ENCODE measurements around the gene CACNA1I.
A peak's percentile ranks its signal among the peaks of the same experiment; 100 is the strongest.

Gene CACNA1I

DNA sequence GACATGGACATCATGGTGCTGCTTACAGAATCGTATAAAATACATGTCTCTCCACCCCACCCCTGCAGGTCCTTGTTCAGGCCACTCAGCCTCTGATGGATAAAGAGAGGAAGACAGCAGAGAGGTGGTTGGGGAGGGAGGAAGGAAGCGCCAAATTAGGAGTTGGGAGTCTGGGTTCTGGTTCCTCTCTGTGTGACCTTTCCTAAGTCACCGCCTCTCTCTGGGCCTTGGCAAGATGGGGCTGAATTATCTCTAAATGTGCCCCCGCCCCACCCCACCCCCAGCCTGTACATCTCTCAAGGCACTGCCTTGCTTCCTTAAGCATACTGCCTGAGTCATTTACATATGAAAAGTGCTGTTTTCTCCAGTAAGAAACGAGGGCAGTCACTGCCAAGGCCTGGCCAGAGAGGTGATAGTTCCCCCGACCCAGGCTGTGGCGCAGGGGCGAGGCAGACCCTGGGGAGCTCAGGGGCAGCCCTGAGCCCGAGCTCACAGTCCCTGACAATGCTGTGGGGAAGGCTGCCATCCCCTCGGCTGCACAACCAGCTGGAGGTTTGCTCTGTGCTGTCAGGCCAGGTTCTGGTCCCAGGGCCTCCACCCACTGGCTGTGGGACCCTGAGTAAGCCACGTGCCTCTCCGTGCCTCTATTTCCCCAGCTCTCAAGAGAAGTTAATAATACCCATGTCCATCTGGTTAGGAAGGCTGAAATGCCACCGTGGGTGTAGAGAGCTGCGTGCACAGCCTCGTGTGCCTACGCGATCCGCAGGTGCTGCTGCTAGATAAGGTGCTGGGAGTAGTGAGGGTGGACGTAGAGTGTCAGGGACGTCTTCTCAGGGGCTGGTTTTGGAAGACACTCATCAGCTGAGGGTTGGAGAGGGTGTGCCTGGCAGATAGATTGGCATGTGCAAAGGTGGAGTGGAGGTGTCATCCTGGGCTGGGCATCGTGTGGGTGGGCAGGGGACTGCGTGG, 55.3 kb downstream of the CACNA1I start:
- DNase-seq (ENCODE audit: low read depth), result no peak

GRCh38 chr22:39627208-39627607, 56.7 kb downstream of the CACNA1I start:
- no peak for DNase-seq (ENCODE audit: low read depth)

DNA sequence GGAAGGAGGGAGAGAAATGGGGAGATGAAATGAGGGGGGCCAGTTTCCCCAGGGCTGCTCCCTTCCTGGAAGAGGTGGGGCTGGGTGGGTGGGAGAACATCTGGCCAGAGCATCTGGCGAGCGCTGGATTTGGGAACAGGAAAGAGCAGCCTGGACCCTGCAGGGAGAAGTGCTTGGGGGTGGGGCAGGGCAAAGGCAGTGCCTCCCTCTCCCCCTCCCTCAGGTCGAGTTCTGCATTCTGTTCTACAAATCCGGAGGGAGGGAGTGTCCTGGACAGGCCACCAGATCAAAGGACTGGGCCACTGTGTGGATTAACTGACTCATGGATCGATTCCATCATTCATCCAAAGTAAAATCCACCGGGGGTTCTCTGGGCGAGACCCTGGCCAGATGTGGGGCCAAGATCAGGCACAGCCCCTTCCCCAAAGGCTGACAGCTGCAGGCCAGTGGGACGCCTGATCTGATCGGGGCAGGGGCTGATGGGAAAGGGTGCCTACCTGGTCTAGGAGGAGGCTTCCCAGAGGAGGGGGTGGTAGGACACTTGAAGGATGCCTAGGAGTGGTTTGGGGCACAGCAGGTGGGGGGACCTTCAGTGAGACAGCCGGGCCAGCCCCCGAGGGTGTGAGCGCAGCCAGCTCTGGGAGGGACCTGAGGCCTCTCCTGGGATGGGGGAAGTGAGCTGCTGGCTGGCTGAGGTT, 57.5 kb downstream of the CACNA1I start:
- DNase-seq (ENCODE audit: low read depth), result no peak

DNA sequence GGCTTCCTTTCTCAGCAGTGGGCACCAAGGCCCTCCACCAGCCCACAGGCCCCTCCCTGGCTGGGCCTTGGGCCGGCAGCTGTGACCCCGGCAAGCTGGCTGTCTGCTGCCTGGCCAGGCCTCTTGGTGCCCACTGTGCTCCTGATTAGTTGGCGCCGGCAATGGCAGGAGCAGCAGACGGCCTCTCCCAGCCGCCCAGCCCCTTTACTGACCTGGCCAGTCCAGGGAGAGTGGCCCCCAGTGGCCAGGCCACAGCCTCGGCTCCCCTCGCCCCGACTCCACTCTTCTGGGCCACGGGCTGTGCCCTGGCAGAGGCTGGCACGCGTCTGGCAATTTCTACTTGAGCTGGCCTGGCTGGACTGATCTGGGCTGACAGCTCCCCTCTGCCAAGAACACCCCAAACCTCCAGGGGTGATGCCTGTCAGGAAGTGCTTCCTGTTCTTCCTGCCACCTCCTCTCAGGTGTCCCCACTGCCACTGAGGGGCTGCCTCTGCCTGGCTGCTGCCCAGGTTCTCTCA, 58.1 kb downstream of the CACNA1I start:
- DNase-seq (ENCODE audit: low read depth), result no peak

DNA sequence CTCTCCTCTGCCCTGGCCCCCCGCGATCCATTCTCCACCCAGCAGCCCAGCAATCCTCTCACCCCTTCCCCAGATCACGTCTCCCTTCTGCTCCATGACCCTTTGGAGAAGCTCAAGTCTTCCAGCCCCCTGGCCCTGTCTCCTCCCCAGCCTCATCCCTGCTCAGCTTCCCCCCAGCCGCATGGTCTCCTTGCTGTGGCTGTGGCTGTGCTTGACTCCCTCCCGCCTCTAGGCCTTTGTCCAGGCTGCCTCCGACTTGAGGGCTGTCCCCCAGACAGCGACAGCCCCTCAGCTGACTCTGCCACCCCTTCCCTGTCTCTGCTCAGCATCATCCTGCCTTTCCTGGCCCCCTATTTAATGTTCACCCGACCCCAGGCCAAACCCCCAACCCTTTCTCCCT, 59.3 kb downstream of the CACNA1I start:
- no peak for DNase-seq (ENCODE audit: low read depth)

GRCh38 chr22:39630721-39631120, 60.2 kb downstream of the CACNA1I start:
- no peak for DNase-seq (ENCODE audit: low read depth)

- DNase-seq (ENCODE audit: low read depth), result no peak
Observed at GRCh38 chr22:39631381-39632286, 61.1 kb downstream of the CACNA1I start.

GRCh38 chr22:39634530-39635405, 64.2 kb downstream of the CACNA1I start:
- DNase-seq (ENCODE audit: low read depth), result peak; percentile 51

DNA sequence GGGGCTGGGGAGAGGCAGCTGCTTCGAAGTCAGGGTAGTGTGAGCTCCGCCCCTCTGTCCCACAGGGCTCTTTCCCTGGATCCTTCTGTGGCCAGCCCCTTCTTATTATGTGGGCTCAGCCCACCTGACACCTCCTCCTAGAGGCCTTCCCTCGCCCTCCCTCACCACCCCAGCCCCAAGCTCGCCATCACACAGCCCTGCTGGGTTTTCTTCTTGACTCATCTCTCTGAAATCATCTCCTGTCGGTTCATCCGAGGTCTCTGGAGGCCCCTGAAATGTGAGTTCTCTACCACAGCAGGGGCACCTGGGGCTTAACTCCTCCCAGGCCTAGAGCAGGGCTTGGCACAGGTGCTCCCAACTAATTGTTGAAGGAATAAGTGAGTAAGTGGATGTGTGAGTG, 65.2 kb downstream of the CACNA1I start:
- no peak for DNase-seq (ENCODE audit: low read depth)

- DNase-seq (ENCODE audit: low read depth), result no peak
Observed at GRCh38 chr22:39638958-39639357, 68.4 kb downstream of the CACNA1I start.

DNA sequence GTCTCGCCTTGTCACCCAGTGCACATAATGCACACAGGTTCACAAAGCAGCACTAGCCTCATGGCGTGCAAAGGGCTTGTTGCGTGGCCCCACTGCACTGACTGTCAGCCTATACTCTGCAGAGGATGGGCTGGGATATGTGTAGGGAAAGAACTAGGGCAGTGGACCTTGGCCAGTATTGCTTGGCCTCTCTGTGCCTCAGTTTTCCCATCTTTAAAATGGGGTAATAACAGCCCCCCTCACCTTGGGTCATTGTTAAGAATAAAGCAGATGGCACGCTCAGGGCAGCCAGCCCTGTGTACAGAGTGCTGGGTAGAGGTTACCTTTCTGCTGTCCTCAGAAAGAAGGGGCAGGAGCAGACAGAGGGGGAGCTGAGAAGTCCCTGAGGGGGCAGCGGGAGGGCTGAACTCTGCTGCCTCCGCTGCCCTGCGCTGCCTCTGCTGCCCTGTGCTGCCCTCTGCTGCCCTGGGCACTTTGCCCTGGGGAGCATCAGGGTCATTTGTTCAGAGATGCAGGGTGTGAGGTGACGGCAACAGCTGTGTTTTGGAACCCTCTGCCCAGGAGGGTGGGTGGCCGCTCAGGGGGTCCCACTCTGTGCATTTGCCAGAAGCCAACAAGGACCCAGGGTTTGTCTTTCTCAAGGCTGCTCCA, 71.2 kb downstream of the CACNA1I start:
- no peak for DNase-seq (ENCODE audit: low read depth)

GRCh38 chr22:39643311-39644083, 72.9 kb downstream of the CACNA1I start:
- no peak for DNase-seq (ENCODE audit: low read depth)

GRCh38 chr22:39645532-39645931, 75.0 kb downstream of the CACNA1I start:
- DNase-seq (ENCODE audit: low read depth), result no peak

GRCh38 chr22:39646398-39647063, 76.0 kb downstream of the CACNA1I start:
- DNase-seq (ENCODE audit: low read depth), result no peak

GRCh38 chr22:39647836-39648629, 77.5 kb downstream of the CACNA1I start:
- no peak for DNase-seq (ENCODE audit: low read depth)

- DNase-seq (ENCODE audit: low read depth), result no peak
Observed at GRCh38 chr22:39648630-39648950, 78.0 kb downstream of the CACNA1I start.

DNA sequence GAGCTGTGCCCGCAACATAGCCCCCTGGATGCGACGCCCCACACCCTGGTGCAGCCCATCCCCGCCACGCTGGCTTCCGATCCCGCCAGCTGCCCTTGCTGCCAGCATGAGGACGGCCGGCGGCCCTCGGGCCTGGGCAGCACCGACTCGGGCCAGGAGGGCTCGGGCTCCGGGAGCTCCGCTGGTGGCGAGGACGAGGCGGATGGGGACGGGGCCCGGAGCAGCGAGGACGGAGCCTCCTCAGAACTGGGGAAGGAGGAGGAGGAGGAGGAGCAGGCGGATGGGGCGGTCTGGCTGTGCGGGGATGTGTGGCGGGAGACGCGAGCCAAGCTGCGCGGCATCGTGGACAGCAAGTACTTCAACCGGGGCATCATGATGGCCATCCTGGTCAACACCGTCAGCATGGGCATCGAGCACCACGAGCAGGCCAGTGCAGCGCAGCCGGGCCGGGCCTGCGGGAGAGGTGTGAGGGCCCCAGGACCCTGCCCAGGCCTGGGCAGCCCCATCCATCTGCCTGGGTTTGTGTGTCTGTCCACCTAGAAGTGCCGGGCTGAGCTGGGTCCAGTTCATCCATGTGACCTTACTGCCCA, 79.0 kb downstream of the CACNA1I start:
- no peak for DNase-seq (ENCODE audit: low read depth)
